Mammary epithelial cell (primary cell): ENCODE data around the gene FUZ.

Source experiments
- CTCF ChIP-seq, 2 donors: IDR thresholded peaks in 1 of 2; conservative IDR thresholded peaks in 1 of 2; 2 replicates each; pipeline ENCODE4 v1.5.1; 2011 to 2012; ENCODE audit warnings: inconsistent platforms in 2 of 2, low read length in 2 of 2, mild to moderate bottlenecking in 2 of 2, control low read depth in 1 of 2, low read depth in 1 of 2; ENCODE audit not compliant: insufficient read depth in 1 of 2; ENCODE audit errors: extremely low read depth in 1 of 2
- EZH2 ChIP-seq: IDR thresholded peaks from 2 replicates; pipeline ENCODE4 v1.6.1; 2012; ENCODE audit warnings: low read length, inconsistent platforms, borderline replicate concordance

- TF ChIP-seq CTCF (conservative IDR thresholded peaks at IDR 0.05 in 1 of 2, IDR thresholded peaks at IDR 0.05 in 1 of 2; ENCODE audit: extremely low read depth in 1 of 2, insufficient read depth in 1 of 2, low read depth in 1 of 2, low read length in 2 of 2) (no peak), EZH2 (no peak)
Measured at GRCh38 chr19:49860336-49861102, 47.4 kb upstream of the FUZ start.
